Omental fat pad (tissue), 4 donors: Measurements from ENCODE around the gene ACOT7. TPM values are rescaled to one million over a fixed set of nuclear protein-coding genes. Genes with fewer than 3 reads are reported as not detected.

Experiments
- ATAC-seq: fragments of 150-250 bp; one replicate; pipeline ENCODE4 v1.9.1; 2016; ENCODE audit warnings: mild to moderate bottlenecking, moderate library complexity; ENCODE audit not compliant: low FRiP score
- DNase-seq: peaks from one replicate; pipeline ENCODE4 v3.0.0-alpha.2; 2019; ENCODE audit warnings: low spot score
- total RNA-seq, 4 donors: library from RNA; depleted of rRNA; stranded (reverse); fragments of >200 nt; gene quantifications; one replicate each; pipeline ENCODE4 v1.1.0, GENCODE V29; 2016
- TF ChIP-seq, protein P1 (sequence below), 3 donors: fragments of 450-650 bp; IDR thresholded peaks; one replicate each; pipeline ENCODE4 v1.5.1; 2016 to 2017; ENCODE audit warnings: antibody characterized with exemption in 3 of 3, mild to moderate bottlenecking in 3 of 3, moderate library complexity in 2 of 3

Gene ACOT7
- total RNA-seq, 4 donors from 2014 or later: 7.4 to 16.7 (median 9.2) TPM

DNA sequence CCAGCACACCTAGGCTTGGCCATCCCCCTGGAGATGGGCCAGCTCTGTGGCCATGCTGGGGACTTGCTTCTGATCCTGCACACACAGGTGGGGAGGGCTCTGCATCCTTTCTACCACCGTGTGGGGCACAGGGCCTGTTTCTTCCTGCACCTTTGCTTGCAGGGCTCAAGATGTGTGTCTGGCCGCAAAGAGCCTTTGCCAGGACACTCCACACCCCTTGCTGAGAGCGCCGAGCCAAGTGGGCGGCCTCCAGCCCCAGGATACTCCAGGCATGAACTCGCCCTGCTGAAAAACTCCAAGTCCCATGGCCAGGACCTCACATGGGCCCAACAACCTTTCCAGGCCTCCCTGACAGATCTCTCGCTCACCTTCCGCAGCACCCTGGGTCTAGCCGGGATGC, 121.1 kb downstream of the ACOT7 start:
- DNase-seq (no peak), ATAC-seq (no peak)
- TF ChIP-seq, protein P1, sequence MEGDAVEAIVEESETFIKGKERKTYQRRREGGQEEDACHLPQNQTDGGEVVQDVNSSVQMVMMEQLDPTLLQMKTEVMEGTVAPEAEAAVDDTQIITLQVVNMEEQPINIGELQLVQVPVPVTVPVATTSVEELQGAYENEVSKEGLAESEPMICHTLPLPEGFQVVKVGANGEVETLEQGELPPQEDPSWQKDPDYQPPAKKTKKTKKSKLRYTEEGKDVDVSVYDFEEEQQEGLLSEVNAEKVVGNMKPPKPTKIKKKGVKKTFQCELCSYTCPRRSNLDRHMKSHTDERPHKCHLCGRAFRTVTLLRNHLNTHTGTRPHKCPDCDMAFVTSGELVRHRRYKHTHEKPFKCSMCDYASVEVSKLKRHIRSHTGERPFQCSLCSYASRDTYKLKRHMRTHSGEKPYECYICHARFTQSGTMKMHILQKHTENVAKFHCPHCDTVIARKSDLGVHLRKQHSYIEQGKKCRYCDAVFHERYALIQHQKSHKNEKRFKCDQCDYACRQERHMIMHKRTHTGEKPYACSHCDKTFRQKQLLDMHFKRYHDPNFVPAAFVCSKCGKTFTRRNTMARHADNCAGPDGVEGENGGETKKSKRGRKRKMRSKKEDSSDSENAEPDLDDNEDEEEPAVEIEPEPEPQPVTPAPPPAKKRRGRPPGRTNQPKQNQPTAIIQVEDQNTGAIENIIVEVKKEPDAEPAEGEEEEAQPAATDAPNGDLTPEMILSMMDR (IDR thresholded peaks at IDR 0.05): no peak

DNA sequence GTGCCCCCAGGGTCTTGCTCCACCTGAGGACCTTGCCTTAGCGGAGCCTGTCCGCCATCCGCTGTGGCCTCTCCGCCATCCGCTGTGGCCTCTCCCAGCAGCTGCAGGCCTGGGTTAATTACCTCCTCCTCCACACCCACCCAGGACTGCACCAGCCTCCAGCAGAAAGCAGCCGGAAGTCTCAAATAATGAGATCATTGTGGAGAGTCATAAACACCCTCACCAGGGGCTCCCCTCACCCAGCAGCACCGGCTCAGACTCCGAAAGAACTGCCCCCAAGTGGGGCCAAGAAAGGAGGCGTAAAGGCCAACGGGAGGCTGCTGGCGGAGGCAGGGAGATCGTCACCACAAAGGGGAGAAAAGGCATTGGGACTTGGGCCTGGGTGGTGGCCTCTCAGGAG, 122.0 kb downstream of the ACOT7 start:
- no peak for ATAC-seq
- TF ChIP-seq, protein P1 (IDR thresholded peaks at IDR 0.05): no peak
- DNase-seq: no peak

DNA sequence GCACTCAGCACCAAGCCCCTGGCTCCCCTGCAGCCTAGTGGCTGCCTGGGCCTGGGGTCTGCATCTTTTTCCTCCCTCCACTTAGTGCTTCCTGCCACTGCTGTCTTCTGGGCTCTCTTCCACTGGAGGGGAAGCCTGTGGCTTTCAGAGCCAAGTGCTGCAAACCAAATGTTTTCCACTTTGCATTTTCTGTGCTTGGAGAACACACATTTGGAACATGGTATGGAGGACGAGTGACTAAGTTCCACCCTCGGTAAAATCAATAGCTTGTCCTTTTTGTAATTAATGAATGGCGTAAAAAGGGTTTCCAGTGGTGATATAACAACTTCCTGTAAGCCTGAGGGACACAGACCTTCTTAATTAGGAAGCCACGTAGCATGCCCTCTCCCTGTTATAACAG, 122.6 kb downstream of the ACOT7 start:
- DNase-seq (no peak), ATAC-seq (no peak)
- TF ChIP-seq, protein P1 (IDR thresholded peaks at IDR 0.05): no peak

GRCh38 chr1:6270401-6270800, 123.2 kb downstream of the ACOT7 start:
- ATAC-seq (no peak), DNase-seq (no peak)
- TF ChIP-seq, protein P1 (IDR thresholded peaks at IDR 0.05): no peak

DNA sequence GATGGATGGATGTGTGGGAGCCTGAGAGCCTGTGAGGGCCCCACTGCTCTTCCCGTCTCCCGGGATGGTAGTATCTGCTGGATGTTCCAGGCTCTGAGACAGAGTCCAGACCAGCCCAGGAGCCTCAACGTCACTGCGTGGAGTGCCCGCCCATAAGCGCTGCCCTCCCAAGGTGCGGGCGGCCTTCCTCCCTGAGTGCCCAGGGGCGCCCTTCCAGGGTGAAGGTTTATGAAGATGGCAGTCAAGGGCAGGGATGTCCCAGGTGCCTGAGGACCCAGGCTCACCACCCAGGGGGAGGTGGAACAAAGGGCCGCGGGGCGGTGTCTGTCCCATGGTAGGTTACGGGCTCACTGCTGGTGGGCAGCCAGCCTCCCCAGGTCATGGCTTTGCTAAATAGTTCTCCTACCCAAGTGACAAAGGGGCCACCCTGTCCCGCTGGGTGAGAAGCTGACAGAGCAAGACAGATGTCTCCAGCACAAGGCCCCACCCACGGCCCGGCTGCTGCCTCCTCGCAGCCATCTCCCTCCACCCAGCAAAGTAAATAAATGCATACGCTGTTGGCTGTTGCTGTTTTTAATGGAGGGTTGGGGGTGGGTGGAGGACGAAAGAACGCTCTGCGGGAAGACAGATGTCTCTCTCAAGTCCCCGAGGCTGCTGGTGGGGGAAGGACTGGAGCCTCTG, 123.7 kb downstream of the ACOT7 start:
- no peak for ATAC-seq
- DNase-seq: no peak
- TF ChIP-seq, protein P1 (IDR thresholded peaks at IDR 0.05): no peak

DNA sequence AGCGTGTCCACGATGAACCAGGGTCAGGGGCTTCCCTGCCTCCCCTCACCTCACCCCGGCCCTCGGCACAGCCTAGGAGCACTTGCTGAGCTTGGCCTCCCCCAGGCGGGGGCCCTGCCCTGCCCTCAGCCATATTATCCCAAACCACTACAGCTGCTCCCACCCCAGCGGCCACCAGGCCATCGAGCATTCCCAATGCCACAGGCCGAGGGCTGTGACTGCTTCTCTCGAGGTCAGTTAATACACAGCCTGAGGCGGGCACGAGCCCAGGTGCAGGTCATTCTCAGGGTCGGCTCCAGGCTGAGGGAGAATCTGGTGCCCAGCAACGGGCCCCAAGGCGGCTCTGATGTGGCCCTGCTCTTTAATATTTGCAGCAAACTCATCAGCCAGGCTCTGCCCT, 124.3 kb downstream of the ACOT7 start:
- TF ChIP-seq, protein P1 (IDR thresholded peaks at IDR 0.05): no peak
- ATAC-seq: no peak
- DNase-seq: no peak

DNA sequence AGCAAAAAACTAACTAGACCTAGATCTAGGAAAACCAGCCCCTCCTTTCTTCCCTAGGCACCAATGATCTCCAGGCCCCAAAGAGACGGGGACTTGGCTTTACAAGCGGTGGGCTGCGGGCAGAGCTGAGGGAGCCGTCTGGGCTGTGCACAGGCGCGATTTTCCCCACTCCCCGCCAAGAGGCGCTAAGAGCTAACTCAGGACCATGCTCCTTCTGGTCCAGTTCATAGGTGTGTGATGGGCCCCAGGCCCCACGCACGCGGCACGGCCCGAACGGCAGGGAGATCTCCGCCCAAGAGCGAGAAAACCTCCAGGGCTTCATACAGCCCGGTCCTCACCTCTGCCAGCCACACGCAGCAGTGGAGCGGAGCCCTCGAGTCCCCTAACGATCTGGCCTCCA, 125.2 kb downstream of the ACOT7 start:
- TF ChIP-seq, protein P1 (IDR thresholded peaks at IDR 0.05): no peak
- no peak for ATAC-seq
- no peak for DNase-seq
